Psoas muscle (tissue), 8 donors: ENCODE measurements around the gene C16orf92. TPM values are rescaled to one million over a fixed set of nuclear protein-coding genes. Genes with fewer than 3 reads are reported as not detected.

ENCODE experiments used
- ATAC-seq, 4 donors: fragments of 200-7000 bp; cut with Tn5 transposase; one replicate each; pipeline ENCODE4 v1.9.1; 2020; ENCODE audit warnings: moderate library complexity in 3 of 4, mild to moderate bottlenecking in 2 of 4
- DNase-seq, 2 donors: peaks; one replicate each; pipeline ENCODE4 v3.0.0-alpha.2; 2020
- H3K27ac ChIP-seq: fragments of 200-600 bp; one replicate; pipeline ENCODE4 v1.8.0; 2022
- H3K27me3 ChIP-seq, 3 donors: fragments of 200-600 bp in 1 of 3; one replicate each; pipeline versions ENCODE4 v1.6.1 to v1.8.0; 2013 to 2022; ENCODE audit warnings: low read length in 2 of 3, mild to moderate bottlenecking in 2 of 3, moderate library complexity in 1 of 3; ENCODE audit not compliant: insufficient read depth in 3 of 3
- H3K36me3 ChIP-seq, 2 donors: fragments of 200-600 bp in 1 of 2; one replicate each; pipeline versions ENCODE4 v1.6.1 to v1.8.0; 2013 to 2022; ENCODE audit warnings: low read depth in 1 of 2, mild to moderate bottlenecking in 1 of 2, moderate library complexity in 1 of 2; ENCODE audit not compliant: insufficient read depth in 1 of 2
- H3K4me1 ChIP-seq: fragments of 200-600 bp; one replicate; pipeline ENCODE4 v1.8.0; 2022
- H3K4me3 ChIP-seq: fragments of 200-600 bp; one replicate; pipeline ENCODE4 v1.8.0; 2022; ENCODE audit warnings: mild to moderate bottlenecking
- H3K9me3 ChIP-seq: fragments of 200-600 bp; one replicate; pipeline ENCODE4 v1.8.0; 2022
- WGBS, 3 donors: extraction: QIAGEN DNeasy Blood & Tissue Kit; methylation state at CpG; one replicate each; pipeline versions ENCODE4 v1.1.6 to v1.1.7; 2013; 5-methylcytosine and 5-hydroxymethylcytosine counted together
- intact Hi-C, 2 donors: fragments of 100-400 bp; cut with DNase I; formaldehyde crosslinking; loops; one replicate each; pipeline versions ENCODE4 v1.11.0 to v1.14.2; 2022
- long read RNA-seq, 2 donors: library from polyadenylated mRNA; unstranded; transcript quantifications; one replicate each; pipeline ENCODE4 v2.0.0, GENCODE V29; 2021
- polyA plus RNA-seq, 3 donors: library from polyadenylated mRNA; stranded (reverse); fragments of 200-250 nt; gene quantifications; one replicate each; pipeline ENCODE4 v1.2.3, GENCODE V29; 2013
- total RNA-seq, 4 donors: library from RNA; stranded (reverse); fragmentation: NEBNext Ultra II Directional in 2 of 4; extraction: Animal tissue kit (Norgen Biotek cat#: 25700) in 2 of 4; gene quantifications; one replicate each; pipeline versions ENCODE4 v1.2.1 to v1.2.4, GENCODE V29; 2021 to 2023
- TF ChIP-seq, protein P1 (sequence below): fragments of 200-600 bp; IDR thresholded peaks from one replicate; pipeline ENCODE4 v1.8.0; 2022; ENCODE audit warnings: antibody characterized with exemption
- donor health status: healthy with polysubstance abuse.
- donor health status: DM: no; HTN: no; CAD: no; lungs with moderate emphysema.
- donor health status: Bipolar disorder and iron deficiency.
- donor health status: healthy.
- donor health status: DM: yes; HTN: yes; CAD: no.
- donor health status: DM: no; HTN: no; CAD: no.
- donor health status: DM: no; HTN: no; CAD: no.
- donor health status: DM: yes; HTN: yes; CAD: no.

Gene C16orf92, protein sequence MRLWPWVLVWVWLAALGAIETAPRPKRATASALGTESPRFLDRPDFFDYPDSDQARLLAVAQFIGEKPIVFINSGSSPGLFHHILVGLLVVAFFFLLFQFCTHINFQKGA
- total RNA-seq, result not detected
- polyA plus RNA-seq, result not detected
- long read RNA-seq, donor 1, result 0 reads
- long read RNA-seq, donor 2, result 0 reads

DNA sequence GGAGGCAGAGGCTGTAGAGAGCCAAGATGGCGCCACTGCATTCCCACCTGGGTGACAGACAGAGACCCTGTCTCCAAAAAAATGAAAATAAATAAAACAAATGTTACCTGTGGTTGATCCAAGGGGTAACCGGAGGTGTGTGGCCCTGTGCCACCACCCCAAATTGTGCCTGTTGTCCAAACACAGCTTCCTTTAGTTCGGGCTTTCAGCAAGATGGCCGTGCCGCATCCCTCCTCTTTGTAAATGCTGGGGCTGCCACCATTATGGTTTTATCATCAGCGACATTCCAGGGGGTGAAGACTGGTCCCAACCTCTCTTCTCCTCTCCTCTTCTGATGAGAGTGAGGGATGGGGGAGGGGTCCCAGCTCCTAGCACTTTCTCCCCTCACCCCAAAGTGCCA, at the start of gene C16orf92:
C16orf92 (plus strand) TSS at position 312 of the 400 bp plus-strand sequence. CDS start 143 bp downstream, outside the sequence.
- peaks cover 0 to 20% (median 2%) of the 10 kb centered on the region in 3 donors for H3K27me3 ChIP-seq
- H3K9me3 ChIP-seq, result no peaks in the 10 kb centered on the region
- 77 to 83% (median 81%) methylated on average over 6 of the region's 6 CpGs for WGBS, 3 donors
- no peak for DNase-seq
- no peak within 1 kb of the TSS for H3K27ac ChIP-seq
- ATAC-seq, result no peak
- no peak within 1 kb of the TSS for H3K4me3 ChIP-seq
- no peaks in the 10 kb centered on the region for H3K4me1 ChIP-seq
- TF ChIP-seq, protein P1, sequence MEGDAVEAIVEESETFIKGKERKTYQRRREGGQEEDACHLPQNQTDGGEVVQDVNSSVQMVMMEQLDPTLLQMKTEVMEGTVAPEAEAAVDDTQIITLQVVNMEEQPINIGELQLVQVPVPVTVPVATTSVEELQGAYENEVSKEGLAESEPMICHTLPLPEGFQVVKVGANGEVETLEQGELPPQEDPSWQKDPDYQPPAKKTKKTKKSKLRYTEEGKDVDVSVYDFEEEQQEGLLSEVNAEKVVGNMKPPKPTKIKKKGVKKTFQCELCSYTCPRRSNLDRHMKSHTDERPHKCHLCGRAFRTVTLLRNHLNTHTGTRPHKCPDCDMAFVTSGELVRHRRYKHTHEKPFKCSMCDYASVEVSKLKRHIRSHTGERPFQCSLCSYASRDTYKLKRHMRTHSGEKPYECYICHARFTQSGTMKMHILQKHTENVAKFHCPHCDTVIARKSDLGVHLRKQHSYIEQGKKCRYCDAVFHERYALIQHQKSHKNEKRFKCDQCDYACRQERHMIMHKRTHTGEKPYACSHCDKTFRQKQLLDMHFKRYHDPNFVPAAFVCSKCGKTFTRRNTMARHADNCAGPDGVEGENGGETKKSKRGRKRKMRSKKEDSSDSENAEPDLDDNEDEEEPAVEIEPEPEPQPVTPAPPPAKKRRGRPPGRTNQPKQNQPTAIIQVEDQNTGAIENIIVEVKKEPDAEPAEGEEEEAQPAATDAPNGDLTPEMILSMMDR, result no peak
- H3K36me3 ChIP-seq, result no peaks in the 10 kb centered on the region
- intact Hi-C loops, result loop anchor here in 1 of 2 donors (10.0 kb wide), 1 partner anchor 328 kb away; no protein-coding TSS in a partner anchor

DNA sequence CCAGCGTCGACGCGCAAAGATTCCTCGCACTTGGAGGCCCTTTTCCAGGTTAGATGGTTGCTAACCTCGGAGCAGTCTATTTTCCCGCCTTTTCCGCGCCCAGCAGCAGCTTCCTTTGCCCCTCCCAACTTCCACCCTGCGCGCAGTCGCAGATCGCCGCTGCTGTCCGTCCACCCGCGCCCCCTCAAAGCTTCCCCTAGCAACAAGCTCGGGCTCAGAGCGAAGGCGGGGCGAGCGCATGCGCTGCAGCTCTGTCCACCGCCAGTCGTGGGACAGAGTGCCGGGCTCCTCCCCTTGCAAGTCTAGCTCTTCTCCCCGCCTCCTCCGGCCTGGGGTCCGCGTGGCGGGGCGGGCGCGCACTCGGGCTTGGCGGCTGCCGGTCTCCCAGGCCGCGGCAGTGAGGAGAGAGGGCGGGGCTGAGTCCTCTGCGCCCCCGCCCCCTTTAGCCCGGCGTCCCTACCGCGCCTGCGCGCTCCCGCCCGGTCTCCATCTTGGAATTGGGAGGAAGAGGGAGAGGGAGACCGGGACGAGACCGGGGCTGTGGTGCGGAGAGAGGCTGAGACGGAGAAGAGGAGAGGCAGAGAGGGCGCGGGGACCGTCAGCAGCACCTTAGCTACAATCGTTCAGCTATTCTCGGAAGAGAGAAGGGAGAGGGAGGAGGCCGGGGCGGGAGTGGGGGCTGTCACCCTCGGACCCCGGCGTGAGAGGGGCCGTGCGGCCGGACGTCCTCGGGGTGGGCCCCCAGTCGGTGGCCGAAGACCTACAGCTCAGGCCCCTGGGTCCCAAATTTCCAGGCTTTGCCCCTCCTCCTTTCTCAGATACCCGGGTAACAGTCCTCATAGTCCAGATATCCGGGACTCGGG, 49.4 kb upstream of the C16orf92 start, which contains the start of gene TAOK2:
TAOK2 (plus strand) TSS at position 485 of the 863 bp plus-strand sequence. CDS start 3,905 bp downstream, outside the sequence.
- peaks cover 25% of the 10 kb centered on the region for H3K4me1 ChIP-seq
- DNase-seq (peak; percentile 99 to 100), ATAC-seq (peak; percentile 96 to 99 (median 98))
- intact Hi-C loops, result loop anchor here (2.0 to 10.0 kb wide), 4 partner anchors 21 to 1751 kb away; partner anchors contain the start of genes CDIPT (in 1 of the 2), HIRIP3 (in 1 of the 2) and KCTD13 (in 1 of the 2)
- TF ChIP-seq, protein P1, result no peak
- 2 to 3% (median 3%) methylated on average over 69 to 75 of the region's 75 CpGs for WGBS, 3 donors
- H3K27ac ChIP-seq, result peak within 1 kb of the TSS; percentile 91
- no peaks in the 10 kb centered on the region for H3K9me3 ChIP-seq
- peaks cover under 1 to 39% of the 10 kb centered on the region in 2 donors for H3K36me3 ChIP-seq
- no peaks in the 10 kb centered on the region for H3K27me3 ChIP-seq
- H3K4me3 ChIP-seq, result peak within 1 kb of the TSS; percentile 95

DNA sequence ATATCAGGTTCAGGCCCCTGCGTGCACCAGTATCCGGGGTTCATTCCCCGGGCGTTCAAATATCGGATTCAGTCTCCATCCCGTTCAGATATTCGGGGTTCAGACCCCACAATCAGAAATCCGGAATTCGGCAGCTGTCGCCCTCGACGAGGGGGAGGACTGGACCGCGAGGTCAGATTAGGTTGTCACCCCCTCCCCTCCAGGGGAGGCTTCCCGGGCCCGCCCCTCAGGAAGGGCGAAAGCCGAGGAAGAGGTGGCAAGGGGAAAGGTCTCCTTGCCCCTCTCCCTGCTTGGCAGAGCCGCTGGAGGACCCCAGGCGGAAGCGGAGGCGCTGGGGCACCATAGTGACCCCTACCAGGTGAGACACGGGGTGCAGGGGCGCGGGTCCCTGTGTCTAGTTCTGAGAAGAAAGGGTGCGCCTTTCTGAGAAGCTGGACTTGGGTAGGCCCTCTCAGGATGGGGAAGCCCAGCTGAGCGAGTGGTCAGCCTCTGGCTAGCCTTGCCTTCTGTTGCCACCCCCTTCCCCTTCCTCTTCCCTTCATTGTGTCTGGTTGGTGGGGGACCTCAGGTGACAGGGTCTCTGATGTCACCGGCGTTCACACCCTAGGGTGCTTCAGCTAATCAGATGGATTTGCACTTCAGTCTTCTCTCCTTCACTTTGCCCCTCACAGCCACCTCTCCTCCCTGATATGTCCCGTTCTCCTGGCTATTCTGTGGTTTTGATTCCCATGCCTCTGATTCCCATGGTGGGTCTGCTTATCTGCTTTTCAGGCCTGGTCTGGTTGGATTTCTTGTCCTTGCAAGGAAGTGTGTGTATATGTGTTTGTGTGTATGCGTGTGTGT, 48.5 kb upstream of the C16orf92 start:
- Histone ChIP-seq H3K4me3 (peak overlapping the region; percentile 95), H3K9me3 (no peaks in the 10 kb centered on the region), H3K27me3 (no peaks in the 10 kb centered on the region), H3K4me1 (peaks cover 25% of the 10 kb centered on the region), H3K27ac (peak overlapping the region; percentile 91), H3K36me3 (peaks cover 0 to 39% of the 10 kb centered on the region in 2 donors)
- intact Hi-C loops, result loop anchor here (1.0 to 10.0 kb wide), 5 partner anchors 10 to 1750 kb away; partner anchors contain the start of genes KCTD13 (in 2 of the 2), CDIPT (in 1 of the 2) and HIRIP3 (in 1 of the 2)
- TF ChIP-seq, protein P1, result no peak
- ATAC-seq (peak in 1 of 4 donors; percentile 5), DNase-seq (peak in 1 of 2 donors; percentile 61)
- 1 to 2% (median 2%) methylated on average over 30 to 31 of the region's 31 CpGs for WGBS, 3 donors

DNA sequence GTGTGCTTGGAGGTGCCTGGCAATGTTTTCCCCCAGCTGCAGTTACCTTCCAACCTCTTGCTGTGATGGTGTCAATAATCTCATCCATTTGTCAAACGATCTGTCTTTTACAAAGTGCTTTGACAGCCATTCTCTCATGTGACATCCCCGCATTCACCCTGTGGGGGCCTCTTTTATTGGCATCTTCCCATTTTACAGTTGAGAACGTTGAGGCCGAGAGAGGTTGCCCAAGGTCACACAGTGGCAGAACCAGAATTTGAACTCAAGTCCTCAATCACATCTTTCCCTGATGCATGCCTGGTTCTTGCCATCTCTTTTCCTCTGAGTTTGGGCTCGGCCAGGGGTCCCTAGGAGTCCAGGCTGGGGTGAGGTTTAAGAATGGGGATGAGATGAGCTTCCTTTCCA, 47.9 kb upstream of the C16orf92 start:
- Histone ChIP-seq H3K4me3 (peak overlapping the region; percentile 95), H3K9me3 (no peaks in the 10 kb centered on the region), H3K27ac (peak overlapping the region; percentile 48), H3K4me1 (peaks cover 25% of the 10 kb centered on the region), H3K36me3 (peaks cover under 1 to 44% of the 10 kb centered on the region in 2 donors), H3K27me3 (no peaks in the 10 kb centered on the region)
- ATAC-seq, result no peak
- intact Hi-C loops, result loop anchor here (1.0 to 10.0 kb wide), 4 partner anchors 9 to 1750 kb away; partner anchors contain the start of genes HIRIP3 (in 1 of the 2) and KCTD13 (in 1 of the 2)
- TF ChIP-seq, protein P1, result no peak
- DNase-seq, result no peak
- 50 to 55% (median 51%) methylated on average over 5 of the region's 5 CpGs for WGBS, 3 donors
